ENCODE measurements around the gene LAMA2.
A peak's percentile ranks its signal among the peaks of the same experiment; 100 is the strongest.

The LAMA2 gene

DNA sequence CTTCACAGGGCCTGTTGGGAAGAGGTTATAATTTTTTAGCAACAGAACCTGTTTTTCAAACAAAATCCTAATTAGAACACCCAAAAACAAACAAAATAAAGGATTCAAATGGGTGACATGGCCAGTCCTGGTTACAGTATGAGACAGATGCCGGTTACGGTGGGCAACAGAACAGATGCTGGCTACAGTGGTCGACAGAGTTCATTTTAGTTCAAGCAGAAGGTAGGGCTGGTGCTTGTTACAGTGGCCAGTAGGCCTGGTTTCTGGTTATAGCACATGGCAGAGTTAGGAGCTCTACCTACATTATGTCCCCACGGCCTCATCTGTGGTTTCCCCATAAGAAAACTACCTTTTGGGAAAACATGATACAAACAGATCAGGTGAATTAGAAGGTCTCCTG is 327.7 kb downstream of the LAMA2 start:
- Histone ChIP-seq H3K36me3 (ENCODE audit: control insufficient read depth in 1 of 2, insufficient read depth in 2 of 2, low read depth in 1 of 2, low read length in 2 of 2) (no peaks in the 10 kb centered on the region), H3K79me1 (replicated peaks; ENCODE audit: low read length, poor library complexity, severe bottlenecking) (no peaks in the 10 kb centered on the region), H4K91ac (ENCODE audit: low read length) (no peak overlapping the region), H3K9ac (ENCODE audit: low read length) (no peak overlapping the region), H2BK5ac (ENCODE audit: low read depth, low read length, poor library complexity, severe bottlenecking) (no peak overlapping the region), H3K27ac (ENCODE audit: low read length, poor library complexity, severe bottlenecking) (no peak overlapping the region), H3K23ac (ENCODE audit: low read length in 2 of 2) (no peak overlapping the region), H2AFZ (ENCODE audit: low read depth, low read length) (no peak overlapping the region), H3K14ac (ENCODE audit: low read length in 2 of 2) (no peak overlapping the region), H3K4me1 (ENCODE audit: control insufficient read depth, insufficient read depth, low read depth, low read length) (no peaks in the 10 kb centered on the region), H2AK5ac (ENCODE audit: low read length, severe bottlenecking) (no peak overlapping the region), H3K27me3 (ENCODE audit: control insufficient read depth in 1 of 2, insufficient read depth in 1 of 2, low read length in 2 of 2) (no peaks in the 10 kb centered on the region), H2BK12ac (ENCODE audit: low read length in 2 of 2) (peak overlapping the region in 1 of 2 experiments; percentile 83), H3K18ac (ENCODE audit: low read depth in 1 of 2, low read length in 2 of 2) (peak overlapping the region in 1 of 2 experiments; percentile 34), H3K9me3 (ENCODE audit: control insufficient read depth, low read length) (peaks cover 5% of the 10 kb centered on the region), H2BK15ac (ENCODE audit: low read depth, poor library complexity, severe bottlenecking) (no peak overlapping the region), H3K4me3 (ENCODE audit: insufficient read depth in 1 of 2, low read depth in 1 of 2, low read length in 2 of 2) (no peak overlapping the region), H2BK120ac (ENCODE audit: low read depth, low read length) (no peak overlapping the region), H4K8ac (ENCODE audit: low read length) (no peak overlapping the region), H3K4ac (ENCODE audit: low read depth in 1 of 2, low read length in 2 of 2) (peak overlapping the region in 1 of 2 experiments; percentile 28), H3K4me2 (ENCODE audit: low read length, poor library complexity, severe bottlenecking) (no peak overlapping the region)
- WGBS = 94% methylated on average over 3 of the region's 4 CpGs
- DNase-seq = no peak

DNA sequence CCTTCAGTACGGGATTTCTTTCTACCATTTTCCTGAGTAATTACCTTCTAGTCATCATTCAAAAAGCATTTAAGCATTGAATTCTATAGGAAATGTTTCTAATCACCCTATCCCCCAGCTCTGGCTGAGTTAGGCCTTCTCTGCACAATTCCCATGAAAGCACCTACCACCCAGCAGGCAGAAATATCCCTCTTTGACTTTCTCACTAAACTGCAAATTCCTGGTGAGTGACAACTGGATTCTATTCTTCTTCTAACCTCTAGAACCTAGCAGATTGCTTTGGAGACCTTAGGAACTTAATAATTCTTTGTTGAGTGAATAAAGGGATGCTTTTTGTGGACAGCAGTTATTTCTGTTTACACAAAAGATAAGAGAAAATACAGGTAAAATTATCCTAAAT is 328.7 kb downstream of the LAMA2 start:
- Histone ChIP-seq H2BK15ac (ENCODE audit: low read depth, poor library complexity, severe bottlenecking) (no peak overlapping the region), H3K4ac (ENCODE audit: low read depth in 1 of 2, low read length in 2 of 2) (no peak overlapping the region), H3K36me3 (ENCODE audit: control insufficient read depth in 1 of 2, insufficient read depth in 2 of 2, low read depth in 1 of 2, low read length in 2 of 2) (no peaks in the 10 kb centered on the region), H2BK120ac (ENCODE audit: low read depth, low read length) (no peak overlapping the region), H3K14ac (ENCODE audit: low read length in 2 of 2) (no peak overlapping the region), H3K9ac (ENCODE audit: low read length) (no peak overlapping the region), H2AK5ac (ENCODE audit: low read length, severe bottlenecking) (no peak overlapping the region), H3K23ac (ENCODE audit: low read length in 2 of 2) (no peak overlapping the region), H3K4me1 (ENCODE audit: control insufficient read depth, insufficient read depth, low read depth, low read length) (no peaks in the 10 kb centered on the region), H3K27ac (ENCODE audit: low read length, poor library complexity, severe bottlenecking) (no peak overlapping the region), H3K4me3 (ENCODE audit: insufficient read depth in 1 of 2, low read depth in 1 of 2, low read length in 2 of 2) (no peak overlapping the region), H3K27me3 (ENCODE audit: control insufficient read depth in 1 of 2, insufficient read depth in 1 of 2, low read length in 2 of 2) (no peaks in the 10 kb centered on the region), H2BK5ac (ENCODE audit: low read depth, low read length, poor library complexity, severe bottlenecking) (no peak overlapping the region), H3K9me3 (ENCODE audit: control insufficient read depth, low read length) (peaks cover 5% of the 10 kb centered on the region), H2BK12ac (ENCODE audit: low read length in 2 of 2) (no peak overlapping the region), H4K8ac (ENCODE audit: low read length) (no peak overlapping the region), H3K18ac (ENCODE audit: low read depth in 1 of 2, low read length in 2 of 2) (no peak overlapping the region), H3K79me1 (replicated peaks; ENCODE audit: low read length, poor library complexity, severe bottlenecking) (no peaks in the 10 kb centered on the region), H3K4me2 (ENCODE audit: low read length, poor library complexity, severe bottlenecking) (no peak overlapping the region), H4K91ac (ENCODE audit: low read length) (no peak overlapping the region), H2AFZ (ENCODE audit: low read depth, low read length) (no peak overlapping the region)
- 100% methylated on average over 1 of the region's 1 CpG for WGBS
- no peak for DNase-seq

DNA sequence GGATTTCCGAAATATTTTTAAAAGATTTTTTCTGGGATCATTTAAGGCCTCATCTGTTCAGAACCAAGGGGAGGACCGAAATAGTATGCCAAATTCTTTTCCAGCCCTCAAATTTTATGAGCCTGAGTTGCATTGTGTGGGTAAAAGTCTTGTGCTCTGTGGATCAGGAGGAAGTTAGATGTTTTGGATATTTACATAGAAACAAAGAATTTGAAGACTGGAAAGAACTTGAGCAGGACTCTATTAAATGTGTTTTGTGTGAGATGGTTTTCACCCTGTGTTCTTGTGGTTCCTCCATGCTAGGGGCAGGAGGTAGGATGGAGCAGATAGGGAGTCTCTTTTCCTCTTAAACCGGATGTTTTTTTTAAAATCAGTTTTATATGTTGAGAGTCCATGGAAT is 329.1 kb downstream of the LAMA2 start:
- peaks cover 5% of the 10 kb centered on the region for H3K9me3 ChIP-seq (ENCODE audit: control insufficient read depth, low read length)

DNA sequence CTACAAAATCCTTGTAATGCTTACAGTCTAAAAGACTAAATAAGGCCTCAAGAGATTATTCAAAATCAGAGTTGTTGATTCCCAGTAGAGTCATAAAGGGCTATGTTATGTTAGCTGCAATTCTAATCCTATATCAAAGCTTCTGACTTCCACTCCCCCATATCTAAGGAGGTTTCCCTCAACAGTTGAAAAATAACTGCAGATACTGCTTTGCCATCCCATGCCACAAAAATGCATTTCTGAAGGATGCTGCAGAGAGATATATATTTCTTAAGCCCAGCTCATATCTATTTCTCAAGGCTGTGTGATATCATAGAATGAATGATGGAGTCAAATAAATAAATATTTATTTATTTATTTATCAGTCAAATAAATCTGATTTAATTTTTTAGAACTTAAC is 332.3 kb downstream of the LAMA2 start:
- no peak overlapping the region for H2BK5ac ChIP-seq (ENCODE audit: low read depth, low read length, poor library complexity, severe bottlenecking)
- no peak overlapping the region for H3K9ac ChIP-seq (ENCODE audit: low read length)
- no peak overlapping the region for H2AK5ac ChIP-seq (ENCODE audit: low read length, severe bottlenecking)
- peaks cover 5% of the 10 kb centered on the region for H3K9me3 ChIP-seq (ENCODE audit: control insufficient read depth, low read length)
- no peak overlapping the region for H2BK12ac ChIP-seq (ENCODE audit: low read length in 2 of 2)
- no peak overlapping the region for H2AFZ ChIP-seq (ENCODE audit: low read depth, low read length)
- no peaks in the 10 kb centered on the region for H3K79me1 ChIP-seq (replicated peaks; ENCODE audit: low read length, poor library complexity, severe bottlenecking)
- DNase-seq = no peak
- no peaks in the 10 kb centered on the region for H3K27me3 ChIP-seq (ENCODE audit: control insufficient read depth in 1 of 2, insufficient read depth in 1 of 2, low read length in 2 of 2)
- H2BK15ac ChIP-seq (ENCODE audit: low read depth, poor library complexity, severe bottlenecking) = no peak overlapping the region
- no peaks in the 10 kb centered on the region for H3K4me1 ChIP-seq (ENCODE audit: control insufficient read depth, insufficient read depth, low read depth, low read length)
- H3K36me3 ChIP-seq (ENCODE audit: control insufficient read depth in 1 of 2, insufficient read depth in 2 of 2, low read depth in 1 of 2, low read length in 2 of 2) = no peaks in the 10 kb centered on the region
- no peak overlapping the region for H4K91ac ChIP-seq (ENCODE audit: low read length)
- no peak overlapping the region for H4K8ac ChIP-seq (ENCODE audit: low read length)
- no peak overlapping the region for H2BK120ac ChIP-seq (ENCODE audit: low read depth, low read length)
- no peak overlapping the region for H3K23ac ChIP-seq (ENCODE audit: low read length in 2 of 2)
- H3K4ac ChIP-seq (ENCODE audit: low read depth in 1 of 2, low read length in 2 of 2) = no peak overlapping the region
- no peak overlapping the region for H3K4me3 ChIP-seq (ENCODE audit: insufficient read depth in 1 of 2, low read depth in 1 of 2, low read length in 2 of 2)
- H3K14ac ChIP-seq (ENCODE audit: low read length in 2 of 2) = no peak overlapping the region
- H3K27ac ChIP-seq (ENCODE audit: low read length, poor library complexity, severe bottlenecking) = no peak overlapping the region
- no peak overlapping the region for H3K4me2 ChIP-seq (ENCODE audit: low read length, poor library complexity, severe bottlenecking)
- H3K18ac ChIP-seq (ENCODE audit: low read depth in 1 of 2, low read length in 2 of 2) = no peak overlapping the region

More for the DNA sequence above, 329.1 kb downstream of the LAMA2 start:
- Histone ChIP-seq H4K91ac (ENCODE audit: low read length) (no peak overlapping the region), H3K9ac (ENCODE audit: low read length) (no peak overlapping the region), H3K4me3 (ENCODE audit: insufficient read depth in 1 of 2, low read depth in 1 of 2, low read length in 2 of 2) (no peak overlapping the region), H4K8ac (ENCODE audit: low read length) (no peak overlapping the region), H3K27ac (ENCODE audit: low read length, poor library complexity, severe bottlenecking) (no peak overlapping the region), H2BK120ac (ENCODE audit: low read depth, low read length) (no peak overlapping the region), H3K4me2 (ENCODE audit: low read length, poor library complexity, severe bottlenecking) (no peak overlapping the region), H2BK5ac (ENCODE audit: low read depth, low read length, poor library complexity, severe bottlenecking) (no peak overlapping the region), H3K4ac (ENCODE audit: low read depth in 1 of 2, low read length in 2 of 2) (no peak overlapping the region), H2AK5ac (ENCODE audit: low read length, severe bottlenecking) (no peak overlapping the region), H3K27me3 (ENCODE audit: control insufficient read depth in 1 of 2, insufficient read depth in 1 of 2, low read length in 2 of 2) (no peaks in the 10 kb centered on the region), H2BK15ac (ENCODE audit: low read depth, poor library complexity, severe bottlenecking) (no peak overlapping the region), H3K79me1 (replicated peaks; ENCODE audit: low read length, poor library complexity, severe bottlenecking) (no peaks in the 10 kb centered on the region), H3K36me3 (ENCODE audit: control insufficient read depth in 1 of 2, insufficient read depth in 2 of 2, low read depth in 1 of 2, low read length in 2 of 2) (no peaks in the 10 kb centered on the region), H3K14ac (ENCODE audit: low read length in 2 of 2) (no peak overlapping the region), H2AFZ (ENCODE audit: low read depth, low read length) (no peak overlapping the region), H3K4me1 (ENCODE audit: control insufficient read depth, insufficient read depth, low read depth, low read length) (no peaks in the 10 kb centered on the region), H3K23ac (ENCODE audit: low read length in 2 of 2) (no peak overlapping the region), H2BK12ac (ENCODE audit: low read length in 2 of 2) (no peak overlapping the region), H3K18ac (ENCODE audit: low read depth in 1 of 2, low read length in 2 of 2) (no peak overlapping the region)
- no peak for DNase-seq
- 88% methylated on average over 2 of the region's 3 CpGs for WGBS

Measured in mesenchymal stem cell (in vitro differentiated cells and primary cell).